GM08714 (cell line): Measurements from ENCODE around the gene OR2M3.
"Not testable (repeated sequence)": the region's sequence is repeated elsewhere in the genome, so short reads cannot be mapped to it uniquely, and the experiment has no call there.

Source experiments
- H3K4me3 ChIP-seq: fragments of 200-500 bp; sonication (Bioruptor generic); 2 replicates; pipeline ENCODE4 v1.5.1; 2014; ENCODE audit warnings: mild to moderate bottlenecking, low read length, inconsistent platforms
- ZNF274 ChIP-seq: IDR thresholded peaks from 2 replicates; pipeline ENCODE4 v1.6.1; 2012; ENCODE audit warnings: mild to moderate bottlenecking, low read depth, low read length

OR2M3 gene

GRCh38 chr1:248243204-248243603, 46.1 kb downstream of the OR2M3 start:
- no peak overlapping the region for H3K4me3 ChIP-seq
- no peak for TF ChIP-seq ZNF274

GRCh38 chr1:248259309-248259708, 62.2 kb downstream of the OR2M3 start:
- H3K4me3 ChIP-seq = not testable (repeated sequence)
